K562 (cell line): ENCODE measurements around the gene ZNF479. TPM values are rescaled to one million over a fixed set of nuclear protein-coding genes. Genes with fewer than 3 reads are reported as not detected.
A peak's percentile ranks its signal among the peaks of the same experiment; 100 is the strongest.
"Not testable (repeated sequence)": the region's sequence is repeated elsewhere in the genome, so short reads cannot be mapped to it uniquely, and the experiment has no call there.

ENCODE experiments used
- ATAC-seq: fragments of 200-7000 bp; cut with Tn5 transposase; 3 replicates; pipeline ENCODE4 v1.9.1; 2020; ENCODE audit warnings: moderate library complexity
- BruUV-seq: library from RNA; stranded (reverse); fragments of 400-500 nt; replicated peaks from 2 replicates; lab custom pipeline; 2021; lab: Mats Ljungman, UMichigan
- CTCF ChIA-PET: fragments of 300-600 bp; formaldehyde crosslinking; extraction: SDS; loops from one replicate; lab custom pipeline; 2021; ENCODE audit warnings: low intra/inter-chr PET ratio; lab: Yijun Ruan, JAX
- POLR2A ChIA-PET: fragments of 300-600, 350-650 bp; sonication (Branson Sonifier 250); formaldehyde crosslinking; extraction: SDS; loops from one replicate; lab custom pipeline; 2021; ENCODE audit warnings: antibody characterized with exemption, inconsistent platforms; lab: Yijun Ruan, JAX
- DNase-seq, 4 experiments: peaks; one replicate each; pipeline versions ENCODE4 v3.0.0 to v3.0.0-alpha.2; 2011 to 2018; ENCODE audit warnings: low spot score in 3 of 4, mixed read lengths in 3 of 4; ENCODE audit errors: extremely low read depth in 1 of 4
- FAIRE-seq: peaks from 2 replicates; lab custom pipeline; 2011; peaks lifted over from hg19 to GRCh38; lab: Jason Lieb, UNC
- H2AFZ ChIP-seq: 2 replicates; pipeline ENCODE4 v1.6.0; 2011; ENCODE audit warnings: low read depth, low read length, control low read depth, inconsistent platforms
- H3K27ac ChIP-seq: fragments of 200-600 bp; 3 replicates; pipeline ENCODE4 v1.8.0; 2011; ENCODE audit warnings: low read depth, mild to moderate bottlenecking, control low read depth, inconsistent platforms, low read length, moderate library complexity, mixed read lengths; ENCODE audit errors: extremely low read depth
- H3K27me3 ChIP-seq, 2 experiments: fragments of 300-600 bp in 1 of 2; 2 replicates in 1 of 2; 3 replicates in 1 of 2; pipeline versions ENCODE4 v1.6.0 to v1.8.0; 2011; ENCODE audit warnings: inconsistent platforms in 2 of 2, low read length in 2 of 2, mild to moderate bottlenecking in 1 of 2, mixed read lengths in 1 of 2, moderate library complexity in 1 of 2; ENCODE audit not compliant: control insufficient read depth in 2 of 2, insufficient read depth in 2 of 2
- H3K36me3 ChIP-seq: fragments of 300-600 bp; 3 replicates; pipeline ENCODE4 v1.8.0; 2011; ENCODE audit warnings: mild to moderate bottlenecking, low read length, inconsistent platforms; ENCODE audit not compliant: control insufficient read depth, insufficient read depth
- H3K4me1 ChIP-seq, 2 experiments: fragments of 200-600 bp in 1 of 2; replicated peaks in 1 of 2; 2 replicates in 1 of 2; 3 replicates in 1 of 2; pipeline versions ENCODE4 v1.5.1 to v1.8.0; 2011; ENCODE audit warnings: inconsistent platforms in 2 of 2, low read length in 2 of 2, mild to moderate bottlenecking in 1 of 2, mixed read lengths in 1 of 2, moderate library complexity in 1 of 2; ENCODE audit not compliant: control insufficient read depth in 2 of 2, insufficient read depth in 2 of 2
- H3K4me2 ChIP-seq: 2 replicates; pipeline ENCODE4 v1.6.1; 2011; ENCODE audit warnings: low read length, control low read depth, inconsistent platforms, mixed read lengths; ENCODE audit not compliant: insufficient read depth
- H3K4me3 ChIP-seq: fragments of 200-600 bp; sonication (generic), shearing (Covaris generic); 2 replicates; pipeline ENCODE4 v1.5.1; 2016; ENCODE audit warnings: control low read depth, inconsistent platforms
- H3K79me2 ChIP-seq: fragments of 200-600 bp; 3 replicates; pipeline ENCODE4 v1.8.0; 2011; ENCODE audit warnings: low read length, inconsistent platforms; ENCODE audit not compliant: control insufficient read depth, insufficient read depth
- H3K9ac ChIP-seq, 2 experiments: 2 replicates each; pipeline versions ENCODE4 v1.6.0 to v1.6.1; 2011; ENCODE audit warnings: low read depth in 2 of 2, low read length in 2 of 2, control low read depth in 1 of 2, inconsistent platforms in 1 of 2, mild to moderate bottlenecking in 1 of 2, mixed read lengths in 1 of 2; ENCODE audit not compliant: insufficient read depth in 1 of 2
- H3K9me1 ChIP-seq: one replicate; pipeline ENCODE4 v1.6.0; 2011; ENCODE audit warnings: inconsistent platforms, mild to moderate bottlenecking, low read length, moderate library complexity; ENCODE audit not compliant: control insufficient read depth, insufficient read depth
- H3K9me3 ChIP-seq: replicated peaks from 2 replicates; pipeline ENCODE4 v1.5.1; 2011; ENCODE audit warnings: low read depth, low read length, inconsistent platforms; ENCODE audit not compliant: control insufficient read depth, insufficient read depth
- H4K20me1 ChIP-seq: replicated peaks from 2 replicates; pipeline ENCODE4 v1.6.1; 2011; ENCODE audit warnings: low read length, inconsistent platforms, mixed read lengths; ENCODE audit not compliant: control insufficient read depth, insufficient read depth
- ZNF274 ChIP-seq: IDR thresholded peaks from 2 replicates; pipeline ENCODE4 v1.6.1; 2011; ENCODE audit warnings: low read depth, mild to moderate bottlenecking, low read length, moderate library complexity, borderline replicate concordance
- WGBS: fragments of 100-300 bp; shearing (Covaris generic); methylation state at CpG from one replicate; pipeline ENCODE4 v1.1.6; 2016; ENCODE audit warnings: low coverage, mixed read lengths; ENCODE audit not compliant: insufficient coverage; ENCODE audit errors: missing lambda C conversion rate; 5-methylcytosine and 5-hydroxymethylcytosine counted together
- in situ Hi-C: fragments of 300-500 bp; cut with MboI; formaldehyde crosslinking; loops from 4 replicates; pipeline ENCODE4 v1.15.0; 2018; ENCODE audit warnings: inconsistent platforms, mixed read lengths
- intact Hi-C: fragments of 100-400 bp; cut with micrococcal nuclease; formaldehyde crosslinking; loops from 2 replicates; pipeline ENCODE4 v1.14.2; 2022
- polyA plus RNA-seq, 8 experiments: library from polyadenylated mRNA; depleted of rRNA in 4 of 8; stranded (reverse) in 5 of 8; unstranded in 3 of 8; fragments of >200 nt; fragmentation: Nextera tagmentation in 2 of 8; fragmentation: Illumina TruSeq in 1 of 8; extraction: Ambion mirVana in 2 of 8; extraction: Trizol in 1 of 8; gene quantifications; 2 replicates each; pipeline versions ENCODE4 v1.2.1 to v1.2.3, GENCODE V29; 2011 to 2014; ENCODE audit warnings: inconsistent platforms in 1 of 8, missing spikeins in 1 of 8
- total RNA-seq, 7 experiments: library from RNA; depleted of rRNA in 6 of 7; stranded (reverse); fragments of >200 nt in 6 of 7; fragmentation: Illumina TruSeq in 2 of 7; extraction: Trizol in 2 of 7; gene quantifications; 2 replicates each; pipeline versions ENCODE4 v1.2.1 to v1.2.3, GENCODE V29; 2011 to 2021; ENCODE audit warnings: low replicate concordance in 1 of 7

The ZNF479 gene
- total and polyA plus RNA-seq, 9 of the 15 experiments (the other 6 are each of a cell fraction or from before 2014, with no cell fraction given) = not detected

DNA sequence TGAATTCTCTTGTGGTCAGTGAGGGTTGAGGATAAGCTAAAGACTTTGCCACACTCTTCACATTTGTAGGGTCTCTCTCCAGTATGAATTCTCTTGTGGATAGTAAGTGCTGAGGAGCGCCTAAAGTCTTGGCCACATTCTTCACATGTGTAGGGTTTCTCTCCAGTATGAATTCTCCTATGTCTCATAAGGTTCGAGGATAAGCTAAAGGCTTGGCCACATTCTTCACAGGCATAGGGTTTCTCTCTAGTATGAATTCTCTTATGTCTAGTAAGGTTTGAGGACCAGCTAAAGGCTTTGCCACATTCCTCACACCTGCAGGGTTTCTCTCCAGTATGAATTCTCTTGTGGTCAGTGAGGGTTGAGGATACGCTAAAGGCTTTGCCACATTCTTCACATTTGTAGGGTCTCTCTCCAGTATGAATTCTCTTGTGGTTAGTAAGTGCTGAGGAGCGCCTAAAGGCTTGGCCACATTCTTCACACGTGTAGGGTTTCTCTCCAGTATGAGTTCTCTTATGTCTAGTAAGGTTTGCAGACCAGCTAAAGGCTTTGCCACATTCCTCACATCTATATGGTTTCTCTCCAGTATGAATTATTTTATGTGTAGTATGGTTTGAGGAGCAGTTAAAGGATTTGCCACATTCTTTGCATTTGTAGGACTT is 12.0 kb downstream of the ZNF479 start:
- BruUV-seq, H3K36me3 ChIP-seq, intact Hi-C loops, H3K79me2 ChIP-seq, FAIRE-seq, H3K9ac ChIP-seq, POLR2A ChIA-PET, H3K4me2 ChIP-seq, H3K27ac ChIP-seq, H2AFZ ChIP-seq, H4K20me1 ChIP-seq, in situ Hi-C loops, ATAC-seq, H3K4me1 ChIP-seq, H3K27me3 ChIP-seq, CTCF ChIA-PET, H3K9me3 ChIP-seq, H3K4me3 ChIP-seq, H3K9me1 ChIP-seq, DNase-seq: not testable (repeated sequence)
- TF ChIP-seq ZNF274 = peak; percentile 82
- 0% methylated on average over 3 of the region's 5 CpGs for WGBS
